ENCODE data around the gene ANXA4.

The ANXA4 gene

DNA sequence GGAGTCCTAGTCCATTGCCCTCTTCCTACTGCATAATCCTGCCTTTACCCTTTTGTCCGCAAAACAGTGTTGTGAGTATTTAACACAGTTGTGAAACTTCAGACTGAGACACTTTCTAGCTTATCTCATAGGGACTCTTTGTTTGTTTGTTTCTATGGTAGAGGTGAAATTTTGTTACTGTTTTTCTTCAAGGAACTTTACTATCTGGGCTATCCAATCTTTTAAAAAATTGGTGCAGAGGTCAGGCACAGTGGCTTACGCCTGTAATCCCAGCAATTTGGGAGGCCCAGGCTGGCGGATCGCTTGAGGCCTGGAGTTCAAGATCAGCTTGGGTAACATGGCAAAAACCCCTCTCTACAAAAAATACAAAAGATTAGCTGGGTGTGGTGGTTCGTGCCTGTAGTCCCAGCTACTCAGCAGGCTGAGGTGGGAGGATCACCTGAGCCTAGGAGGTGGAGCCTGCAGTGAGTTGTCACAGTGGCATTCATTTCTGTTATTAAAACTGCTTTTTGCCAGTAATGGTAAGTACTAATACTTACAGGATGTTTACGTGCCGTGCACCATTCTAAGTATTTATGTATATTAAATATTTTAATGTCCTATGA lies 106.4 kb downstream of the ANXA4 start:
- DNase-seq, result no peak

GRCh38 chr2:69858261-69858660 lies 116.3 kb downstream of the ANXA4 start:
- no peak for DNase-seq

DNA sequence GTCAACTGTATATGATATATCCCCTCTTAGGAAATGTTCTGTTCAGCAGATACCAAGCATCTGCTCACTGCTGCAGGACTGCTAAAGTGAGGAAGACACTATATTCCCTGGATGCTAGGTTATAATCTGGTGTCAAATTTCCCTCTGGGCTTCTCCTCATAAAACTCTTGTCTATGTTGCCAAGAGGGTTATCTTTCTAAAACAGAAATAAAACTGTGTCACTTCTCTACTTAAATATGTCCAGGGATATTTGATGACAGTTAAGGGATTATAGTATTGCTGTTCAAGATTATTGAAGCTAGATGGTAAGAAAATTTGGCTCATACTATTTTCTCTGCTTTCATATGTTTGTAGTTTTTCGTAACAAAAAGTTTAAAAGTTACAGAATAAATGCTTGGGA lies 121.4 kb downstream of the ANXA4 start:
- DNase-seq, result no peak
